NCI-H2081 treated with DMSO at 0.1 percent for 48 hours (cell line): ENCODE data around the gene DENND5A.
"Not testable (repeated sequence)": the region's sequence is repeated elsewhere in the genome, so short reads cannot be mapped to it uniquely, and the experiment has no call there.

Experiments used
- DNase-seq: peaks from one replicate; lab custom pipeline; 2025; lab: John Stamatoyannopoulos, UW

Gene DENND5A

GRCh38 chr11:9176136-9176535 lies 89.0 kb downstream of the DENND5A start:
- DNase-seq, result no peak

- no peak for DNase-seq
These were observed 92.8 kb downstream of the DENND5A start for GRCh38 chr11:9172389-9172788.

- DNase-seq, result no peak
These were observed 94.7 kb downstream of the DENND5A start for GRCh38 chr11:9170450-9170849.

DNA sequence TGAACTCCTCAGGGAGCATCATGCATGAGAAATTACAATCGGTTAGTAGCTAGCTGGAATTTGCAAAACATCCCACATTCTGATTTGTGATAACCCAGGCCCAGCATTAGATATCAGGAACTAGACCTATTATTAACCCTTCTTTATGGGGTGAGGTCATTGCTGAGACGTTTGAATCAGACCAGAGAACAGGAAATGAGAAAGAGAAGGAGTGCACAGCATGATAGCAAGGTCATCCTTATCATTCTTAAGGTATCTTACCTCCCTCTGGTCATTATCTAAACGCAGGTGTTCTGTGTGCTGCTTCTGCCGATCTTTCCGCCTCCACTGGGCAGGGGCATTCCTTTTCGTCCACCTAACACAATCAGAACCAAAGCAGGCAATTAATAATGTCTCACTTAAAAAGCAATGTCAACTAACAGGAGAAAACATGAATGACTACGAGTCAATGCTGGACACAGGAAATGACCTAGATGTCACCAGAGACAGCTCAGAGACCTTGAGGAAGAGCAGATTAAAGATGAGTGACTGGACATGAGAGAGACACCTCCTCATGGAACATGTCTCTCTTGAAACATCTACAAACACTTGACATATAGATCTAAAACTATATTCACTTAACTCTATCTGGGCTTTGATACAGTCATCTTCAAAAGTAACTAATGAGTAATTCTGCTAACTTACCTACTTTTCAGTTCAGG lies 95.4 kb downstream of the DENND5A start:
- DNase-seq, result no peak

DNA sequence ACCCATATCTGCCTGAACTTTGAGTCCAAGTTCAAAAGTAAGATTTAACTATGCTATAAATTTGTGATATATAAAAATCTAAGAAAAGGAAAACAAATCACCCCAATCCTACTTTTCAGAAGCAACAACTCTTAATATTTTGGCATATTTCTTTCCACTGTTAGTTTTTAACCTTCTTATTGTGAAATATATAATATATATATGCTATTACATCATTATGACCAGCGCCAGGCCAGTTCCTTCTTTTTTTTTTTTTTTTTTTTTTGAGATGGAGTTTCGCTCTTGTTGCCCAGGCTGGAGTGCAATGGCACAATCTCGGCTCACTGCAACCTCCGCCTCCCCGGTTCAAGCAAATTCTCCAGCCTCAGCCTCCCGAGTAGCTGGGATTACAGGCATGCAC lies 103.2 kb downstream of the DENND5A start:
- not testable (repeated sequence) for DNase-seq

- DNase-seq, result no peak
These were observed 105.0 kb downstream of the DENND5A start for GRCh38 chr11:9160166-9160565.

- no peak for DNase-seq
These were observed 106.2 kb downstream of the DENND5A start for GRCh38 chr11:9158898-9159391.

DNA sequence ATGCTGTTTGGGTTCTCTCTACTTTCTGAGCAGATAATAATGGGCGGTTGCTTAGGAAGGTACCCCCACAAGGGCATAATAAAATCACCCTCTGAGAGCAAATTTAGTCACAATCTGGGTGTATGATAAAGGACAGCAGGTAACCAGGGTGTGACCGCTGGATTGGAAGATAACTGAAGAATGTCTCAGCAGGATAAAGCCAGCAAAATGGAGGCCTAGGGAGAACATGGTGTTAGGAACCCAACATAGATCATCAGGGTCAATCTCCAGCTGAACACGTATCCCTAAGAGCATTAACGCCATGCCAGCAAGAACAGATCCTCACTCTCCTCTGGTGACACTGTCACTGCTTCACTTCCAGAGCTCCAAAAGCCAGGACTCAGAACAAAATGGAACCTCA lies 109.2 kb downstream of the DENND5A start:
- DNase-seq, result no peak

DNA sequence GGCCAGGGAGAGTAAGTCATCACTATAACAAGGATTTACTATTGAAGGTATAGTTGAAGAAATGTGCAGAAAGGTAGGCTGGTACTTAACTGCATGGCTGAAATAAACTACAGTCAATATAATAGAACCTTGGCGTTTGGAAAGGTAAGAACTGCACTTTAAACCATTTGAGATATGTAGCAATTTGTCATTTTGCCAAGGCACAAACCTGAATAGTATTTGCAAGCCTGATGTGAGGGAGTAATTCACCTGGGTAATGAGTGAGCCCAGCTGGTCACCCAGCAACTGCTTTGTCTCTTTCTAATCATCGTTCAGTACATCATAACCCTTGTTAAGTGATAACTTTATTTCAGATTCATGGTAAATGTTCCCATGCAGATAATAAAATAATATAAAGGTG lies 111.5 kb downstream of the DENND5A start:
- peak; percentile 50 for DNase-seq

DNA sequence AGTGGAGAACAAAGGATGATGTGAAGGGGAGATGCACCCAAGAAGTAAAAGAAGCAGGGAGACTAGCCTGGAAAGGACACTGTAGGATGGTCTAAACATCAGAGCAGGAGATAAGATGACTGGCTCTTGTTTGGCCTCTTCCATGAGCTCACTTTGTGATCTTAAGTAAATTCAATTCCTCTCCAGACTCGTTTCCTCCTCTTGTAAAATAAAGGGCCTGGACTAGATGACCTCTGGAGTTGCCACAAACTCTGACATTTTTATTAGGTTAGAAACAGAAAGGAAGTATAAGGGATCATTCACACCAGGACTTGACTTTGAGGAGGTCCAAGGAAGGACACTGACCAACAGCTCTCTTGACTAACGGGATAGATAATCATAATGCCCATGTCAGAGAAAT lies 113.5 kb downstream of the DENND5A start:
- no peak for DNase-seq

DNA sequence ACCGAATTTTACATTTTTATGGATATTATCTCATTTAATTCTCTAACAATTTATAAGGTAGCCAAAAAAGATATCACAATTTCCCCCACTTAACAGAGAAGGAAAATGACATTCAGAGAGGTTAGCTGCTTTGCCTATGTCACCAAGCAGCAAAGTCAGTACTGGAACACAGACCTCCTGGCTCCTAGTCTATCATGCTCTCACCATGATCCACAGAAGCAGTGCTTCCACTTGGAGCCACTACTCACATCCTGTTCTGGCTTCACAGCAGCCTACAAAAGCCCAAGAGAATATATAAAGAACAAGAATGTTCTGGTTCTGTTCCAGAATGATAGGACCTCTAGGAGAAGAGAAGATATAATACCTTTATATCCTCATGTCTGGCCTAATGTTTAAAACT lies 114.2 kb downstream of the DENND5A start:
- no peak for DNase-seq

GRCh38 chr11:9150501-9150900 lies 114.6 kb downstream of the DENND5A start:
- no peak for DNase-seq

- no peak for DNase-seq
These were observed 116.4 kb downstream of the DENND5A start for GRCh38 chr11:9148727-9149126.

- no peak for DNase-seq
These were observed 117.1 kb downstream of the DENND5A start for GRCh38 chr11:9148035-9148434.

DNA sequence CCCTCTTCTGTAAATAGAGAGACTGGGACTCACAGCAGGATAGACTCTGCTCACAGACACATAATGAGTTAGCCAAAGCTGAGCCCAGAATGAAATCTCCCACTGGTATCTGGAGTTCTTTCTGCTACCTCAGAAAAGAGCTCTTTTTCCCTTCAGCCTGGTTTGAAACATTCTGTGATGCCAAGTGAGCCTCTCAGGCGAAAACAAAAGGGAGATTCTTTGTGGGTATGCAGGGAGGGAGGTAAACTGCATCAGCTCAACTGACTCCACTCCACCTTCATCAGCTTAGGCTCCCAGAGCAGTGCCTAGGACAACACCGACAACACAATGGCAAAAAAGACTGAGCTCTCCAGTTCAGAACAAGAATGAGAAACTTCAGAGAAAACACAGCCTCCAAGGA lies 118.7 kb downstream of the DENND5A start:
- DNase-seq, result no peak

- DNase-seq, result no peak
These were observed 119.9 kb downstream of the DENND5A start for GRCh38 chr11:9145283-9145682.

- no peak for DNase-seq
These were observed 120.3 kb downstream of the DENND5A start for GRCh38 chr11:9144828-9145227.

- DNase-seq, result no peak
These were observed 121.4 kb downstream of the DENND5A start for GRCh38 chr11:9143721-9144120.

GRCh38 chr11:9142732-9143131 lies 122.4 kb downstream of the DENND5A start:
- no peak for DNase-seq

- DNase-seq, result no peak
These were observed 124.0 kb downstream of the DENND5A start for GRCh38 chr11:9141186-9141585.

GRCh38 chr11:9139628-9140357 lies 125.4 kb downstream of the DENND5A start:
- no peak for DNase-seq

- DNase-seq, result peak; percentile 94
These were observed 126.3 kb downstream of the DENND5A start for GRCh38 chr11:9138612-9139579.

DNA sequence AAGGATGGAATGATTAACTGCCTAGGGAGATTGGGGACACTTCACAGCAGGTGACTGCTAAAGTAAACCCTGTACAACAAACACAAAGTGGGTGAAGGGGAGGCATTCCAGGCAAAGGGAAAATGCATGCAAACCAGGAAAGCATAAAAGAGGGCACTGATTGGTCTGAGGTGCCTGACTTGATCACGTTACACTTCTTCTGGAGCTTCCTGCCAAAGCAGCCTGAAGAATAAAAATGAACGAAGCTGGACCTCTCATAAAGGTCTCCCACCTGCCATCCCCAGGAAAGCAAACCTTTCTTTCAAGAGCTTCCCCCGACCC lies 127.1 kb downstream of the DENND5A start:
- DNase-seq, result peak; percentile 52
